ENCODE results near the gene SMCO1.
"Not testable (repeated sequence)": the region's sequence is repeated elsewhere in the genome, so short reads cannot be mapped to it uniquely, and the experiment has no call there.

Gene SMCO1

DNA sequence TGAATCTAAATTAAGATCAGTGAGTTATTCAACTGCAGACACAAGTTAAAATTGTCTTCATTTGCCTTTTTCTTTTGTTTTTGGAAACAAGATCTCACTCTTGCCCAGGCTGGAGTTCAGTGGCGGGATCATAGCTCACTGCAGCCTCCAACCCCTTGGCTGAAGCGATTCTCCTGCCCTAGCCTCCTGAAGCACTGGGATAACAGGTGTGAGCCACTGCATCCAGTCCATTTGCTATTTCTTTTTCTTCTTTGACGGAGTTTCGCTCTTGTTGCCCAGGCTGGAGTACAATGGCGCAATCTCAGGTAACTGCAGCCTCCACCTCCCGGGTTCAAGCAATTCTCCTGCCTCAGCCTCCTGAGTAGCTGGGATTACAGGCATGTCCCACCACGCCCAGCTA lies 21.9 kb downstream of the SMCO1 start:
- DNase-seq (ENCODE audit: low read depth, low spot score), result no peak

DNA sequence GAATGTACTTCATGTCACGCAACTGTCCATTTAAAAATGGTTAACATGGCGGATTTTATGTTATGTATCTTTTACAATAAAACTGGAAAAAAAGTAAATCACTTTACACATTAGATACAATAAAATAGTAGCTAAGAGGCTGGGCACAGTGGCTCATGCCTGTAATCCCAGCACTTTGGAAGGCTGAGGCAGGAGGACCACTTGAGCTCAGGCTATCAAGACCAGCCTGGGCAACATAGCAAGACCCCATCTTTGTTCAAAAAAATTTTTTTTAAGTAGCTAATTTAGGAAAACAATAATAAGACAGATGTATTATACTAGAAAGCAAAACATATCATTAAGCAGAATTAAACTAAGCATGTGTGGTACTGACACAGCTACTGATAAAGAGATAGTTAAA lies 23.1 kb downstream of the SMCO1 start:
- no peak for DNase-seq (ENCODE audit: low read depth, low spot score)

DNA sequence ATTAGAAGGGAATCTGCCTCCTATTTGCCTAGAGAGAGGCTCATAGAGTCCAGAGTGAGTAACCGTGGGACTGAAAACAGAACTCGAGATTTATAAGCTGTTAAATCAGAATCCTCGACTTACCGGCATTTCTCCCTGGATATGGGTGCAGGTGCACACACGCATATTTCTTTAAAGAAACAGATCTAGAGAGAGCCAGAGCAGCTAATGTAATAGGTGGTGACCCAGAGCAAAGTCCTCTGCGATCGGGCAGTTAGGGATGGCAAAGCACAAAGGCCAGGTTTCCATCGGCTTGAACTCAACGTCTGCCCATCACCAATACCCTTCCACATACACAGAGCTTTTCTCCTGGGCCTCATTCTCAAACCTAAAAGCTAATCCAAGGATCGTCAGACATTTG lies 25.4 kb downstream of the SMCO1 start:
- DNase-seq (ENCODE audit: low read depth, low spot score), result no peak

- no peak for DNase-seq (ENCODE audit: low read depth, low spot score)
Observed at GRCh38 chr3:196486263-196486662, 28.9 kb downstream of the SMCO1 start.

GRCh38 chr3:196477678-196478077 lies 37.5 kb downstream of the SMCO1 start:
- DNase-seq (ENCODE audit: low read depth, low spot score), result no peak

DNA sequence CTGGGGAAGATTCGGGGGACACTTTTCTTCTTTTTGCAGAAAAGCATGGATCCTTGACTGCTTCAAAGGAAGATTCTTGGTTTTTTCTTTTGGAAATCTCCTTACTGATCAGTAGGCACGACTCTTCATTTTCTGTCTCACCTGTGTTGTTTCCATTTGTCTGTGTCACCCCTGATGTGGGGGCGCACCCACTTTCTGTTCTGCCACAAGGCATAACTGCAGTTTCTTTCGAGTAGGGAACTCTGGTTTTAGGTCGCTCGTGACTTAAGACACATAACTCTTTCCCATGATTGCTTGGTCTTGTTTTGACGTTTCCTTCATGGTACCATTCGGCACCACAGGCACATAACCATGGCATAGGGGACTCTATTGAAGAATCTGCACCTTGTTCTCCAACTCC lies 42.9 kb downstream of the SMCO1 start:
- DNase-seq (ENCODE audit: low read depth, low spot score), result no peak

GRCh38 chr3:196471551-196471950 lies 43.6 kb downstream of the SMCO1 start:
- DNase-seq (ENCODE audit: low read depth, low spot score), result no peak

DNA sequence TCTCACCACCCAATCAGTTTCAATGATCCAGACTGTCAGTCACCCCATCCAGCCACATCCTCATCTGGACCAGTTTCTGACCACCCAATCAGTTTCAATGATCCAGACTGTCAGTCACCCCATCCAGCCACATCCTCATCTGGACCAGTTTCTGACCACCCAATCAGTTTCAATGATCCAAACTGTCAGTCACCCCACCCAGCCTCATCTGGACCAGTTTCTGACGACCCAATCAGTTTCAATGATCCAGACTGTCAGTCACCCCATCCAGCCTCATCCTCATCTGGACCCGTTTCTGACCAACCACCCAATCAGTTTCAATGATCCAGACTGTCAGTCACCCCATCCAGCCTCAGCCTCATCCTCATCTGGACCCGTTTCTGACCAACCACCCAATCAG lies 45.0 kb downstream of the SMCO1 start:
- not testable (repeated sequence) for DNase-seq (ENCODE audit: low read depth, low spot score)

GRCh38 chr3:196463804-196464203 lies 51.3 kb downstream of the SMCO1 start:
- no peak for DNase-seq (ENCODE audit: low read depth, low spot score)

GRCh38 chr3:196463478-196463756 lies 51.7 kb downstream of the SMCO1 start:
- no peak for DNase-seq (ENCODE audit: low read depth, low spot score)

DNA sequence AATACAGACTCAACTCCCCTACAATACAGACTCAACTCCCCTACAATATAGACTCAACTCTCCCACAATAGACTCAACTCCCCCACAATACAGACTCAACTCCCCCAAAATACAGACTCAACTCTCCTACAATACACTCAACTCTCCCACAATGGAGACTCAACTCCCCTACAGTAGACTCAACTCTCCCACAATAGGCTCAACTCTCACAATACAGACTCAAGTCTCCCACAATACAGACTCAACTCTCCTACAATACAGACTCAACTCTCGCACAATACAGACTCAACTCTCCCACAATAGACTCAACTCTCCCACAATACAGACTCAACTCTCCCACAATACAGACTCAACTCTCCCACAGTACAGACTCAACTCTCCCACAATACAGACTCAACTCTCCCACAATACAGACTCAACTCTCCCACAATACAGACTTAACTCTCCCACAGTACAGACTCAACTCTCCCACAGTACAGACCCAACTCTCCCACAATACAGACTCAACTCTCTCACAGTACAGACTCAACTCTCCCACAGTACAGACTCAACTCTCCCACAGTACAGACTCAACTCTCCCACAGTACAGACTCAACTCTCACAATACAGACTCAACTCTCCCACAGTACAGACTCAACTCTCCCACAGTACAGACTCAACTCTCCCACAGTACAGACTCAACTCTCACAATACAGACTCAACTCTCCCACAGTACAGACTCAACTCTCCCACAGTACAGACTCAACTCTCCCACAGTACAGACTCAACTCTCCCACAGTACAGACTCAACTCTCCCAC lies 52.3 kb downstream of the SMCO1 start:
- DNase-seq (ENCODE audit: low read depth, low spot score), result not testable (repeated sequence)

DNA sequence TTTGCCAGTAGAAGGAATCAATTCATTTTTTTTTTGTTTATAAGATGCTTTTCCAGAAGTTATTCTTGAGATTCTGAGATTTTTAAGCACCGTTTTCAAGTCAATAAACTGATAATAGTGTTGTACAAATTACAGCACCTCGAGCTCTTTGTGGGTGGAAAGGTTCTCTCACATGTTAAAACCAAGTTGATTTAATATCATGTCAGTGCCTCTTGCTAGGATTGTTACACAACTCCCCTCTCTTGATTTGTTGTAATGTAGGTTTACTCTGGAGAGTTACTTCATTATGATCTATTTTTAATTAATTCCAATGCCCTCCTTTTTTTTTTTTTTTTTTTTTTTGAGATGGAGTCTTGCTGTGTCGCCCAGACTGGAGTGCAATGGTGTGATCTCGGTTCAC lies 57.1 kb downstream of the SMCO1 start:
- no peak for DNase-seq (ENCODE audit: low read depth, low spot score)

- DNase-seq (ENCODE audit: low read depth, low spot score), result not testable (repeated sequence)
Observed at GRCh38 chr3:196457470-196457869, 57.7 kb downstream of the SMCO1 start.
